ENCODE results near the gene CPOX.

GRCh38 chr3:98548544-98548943 is 44.9 kb downstream of the CPOX start:
- no peak for TF ChIP-seq GATA2 (IDR thresholded peaks at IDR 0.05; ENCODE audit: low read depth, low read length)
- TF ChIP-seq GATA3 (IDR thresholded peaks at IDR 0.05; ENCODE audit: low read depth, low read length), result no peak

Measured in SH-SY5Y (cell line).